Kidney glomerular epithelial cell (primary cell): ENCODE results near the gene LRRC4C.

Source experiments
- DNase-seq: peaks from one replicate; lab custom pipeline; 2025; lab: John Stamatoyannopoulos, UW

The LRRC4C gene

GRCh38 chr11:41116970-41117369 is 342.5 kb downstream of the LRRC4C start:
- no peak for DNase-seq

GRCh38 chr11:41115066-41115465 is 344.4 kb downstream of the LRRC4C start:
- DNase-seq, result no peak

GRCh38 chr11:41113160-41113559 is 346.3 kb downstream of the LRRC4C start:
- DNase-seq, result no peak

- no peak for DNase-seq
Measured at GRCh38 chr11:41110527-41110926, 348.9 kb downstream of the LRRC4C start.

GRCh38 chr11:41102471-41102870 is 357.0 kb downstream of the LRRC4C start:
- DNase-seq, result no peak

- DNase-seq, result no peak
Measured at GRCh38 chr11:41099654-41100053, 359.8 kb downstream of the LRRC4C start.

- DNase-seq, result no peak
Measured at GRCh38 chr11:41085123-41085522, 374.3 kb downstream of the LRRC4C start.

GRCh38 chr11:41081756-41082285 is 377.6 kb downstream of the LRRC4C start:
- DNase-seq, result no peak

GRCh38 chr11:41074318-41074717 is 385.1 kb downstream of the LRRC4C start:
- no peak for DNase-seq

- no peak for DNase-seq
Measured at GRCh38 chr11:41065432-41065831, 394.0 kb downstream of the LRRC4C start.

- DNase-seq, result no peak
Measured at GRCh38 chr11:41058138-41058537, 401.3 kb downstream of the LRRC4C start.

- no peak for DNase-seq
Measured at GRCh38 chr11:41056892-41057569, 402.4 kb downstream of the LRRC4C start.

GRCh38 chr11:41053894-41054293 is 405.6 kb downstream of the LRRC4C start:
- DNase-seq, result no peak

- no peak for DNase-seq
Measured at GRCh38 chr11:41051919-41052635, 407.4 kb downstream of the LRRC4C start.

GRCh38 chr11:41050791-41051190 is 408.7 kb downstream of the LRRC4C start:
- DNase-seq, result no peak

- no peak for DNase-seq
Measured at GRCh38 chr11:41047229-41047628, 412.2 kb downstream of the LRRC4C start.

- no peak for DNase-seq
Measured at GRCh38 chr11:41045266-41045665, 414.2 kb downstream of the LRRC4C start.

- no peak for DNase-seq
Measured at GRCh38 chr11:41044747-41045146, 414.7 kb downstream of the LRRC4C start.

GRCh38 chr11:41042688-41043087 is 416.8 kb downstream of the LRRC4C start:
- DNase-seq, result no peak

GRCh38 chr11:41040474-41040873 is 419.0 kb downstream of the LRRC4C start:
- no peak for DNase-seq

- DNase-seq, result no peak
Measured at GRCh38 chr11:41039592-41039991, 419.9 kb downstream of the LRRC4C start.

- DNase-seq, result no peak
Measured at GRCh38 chr11:41031551-41032060, 427.8 kb downstream of the LRRC4C start.

- no peak for DNase-seq
Measured at GRCh38 chr11:41020259-41020658, 439.2 kb downstream of the LRRC4C start.
